ENCODE results near the gene NR2F2. TPM values are rescaled to one million over a fixed set of nuclear protein-coding genes. Genes with fewer than 3 reads are reported as not detected.
A peak's percentile ranks its signal among the peaks of the same experiment; 100 is the strongest.

The NR2F2 gene
- total and polyA plus RNA-seq, 2 of the 13 experiments (the other 11 are each of a cell fraction or from before 2014, with no cell fraction given) = 3.5 to 4.7 TPM

DNA sequence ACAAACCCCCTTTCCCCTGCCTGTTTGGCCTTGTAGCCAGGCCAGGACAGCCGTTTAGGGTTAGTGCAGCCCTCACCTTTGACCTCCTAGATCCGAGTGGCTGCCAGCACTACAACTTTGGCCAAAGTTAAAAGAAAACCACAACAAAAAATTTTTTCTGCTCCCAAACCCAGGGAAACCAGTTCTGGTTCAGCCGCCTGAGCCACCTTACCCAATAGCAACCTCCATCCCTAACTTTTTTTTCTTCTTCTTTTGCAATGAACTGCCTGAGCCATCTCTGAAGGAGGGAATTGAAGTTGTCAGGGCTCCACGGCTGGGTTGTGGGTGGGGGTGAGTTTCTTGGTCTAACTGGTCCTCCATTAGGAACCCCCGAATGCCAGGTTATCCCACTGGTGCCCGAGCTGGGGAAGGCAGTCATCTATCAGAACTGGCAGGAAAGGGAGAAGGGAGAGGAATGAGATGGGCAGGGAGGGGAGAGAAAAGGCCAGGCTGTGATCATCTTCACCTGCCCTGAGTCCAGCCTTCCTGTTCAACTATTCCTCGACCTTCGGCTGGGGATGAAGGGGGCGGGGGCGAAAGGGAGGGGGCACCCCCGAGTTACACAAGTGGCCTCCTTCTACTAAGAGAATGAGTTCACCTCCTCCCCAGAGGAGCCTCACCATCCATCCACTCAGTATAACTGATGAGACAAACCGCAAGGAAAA is 6.2 kb upstream of the NR2F2 start:
- no peaks in the 10 kb centered on the region for H3K9me3 ChIP-seq (ENCODE audit: low read length)
- TF ChIP-seq ZNF652 (CRISPR knock-in tag; IDR thresholded peaks at IDR 0.05; ENCODE audit: borderline replicate concordance, low read depth) (no peak), ZSCAN20 (CRISPR knock-in tag; IDR thresholded peaks at IDR 0.05; ENCODE audit: borderline replicate concordance) (no peak), ETV5 (CRISPR knock-in tag; IDR thresholded peaks at IDR 0.05; ENCODE audit: borderline replicate concordance) (no peak), NR2F6 (IDR thresholded peaks at IDR 0.05) (peak; percentile 24; the same call in 1 of the 2 replicates), NR2F6 (CRISPR knock-in tag; IDR thresholded peaks at IDR 0.05) (no peak), PHF5A (CRISPR knock-in tag; IDR thresholded peaks at IDR 0.05; ENCODE audit: low read depth, unreplicated experiment) (no peak), KDM3A (CRISPR knock-in tag; IDR thresholded peaks at IDR 0.05; ENCODE audit: low read depth) (no peak), ZNF737 (CRISPR knock-in tag; IDR thresholded peaks at IDR 0.05; ENCODE audit: borderline replicate concordance) (no peak)
- TF ChIP-seq, protein P1, sequence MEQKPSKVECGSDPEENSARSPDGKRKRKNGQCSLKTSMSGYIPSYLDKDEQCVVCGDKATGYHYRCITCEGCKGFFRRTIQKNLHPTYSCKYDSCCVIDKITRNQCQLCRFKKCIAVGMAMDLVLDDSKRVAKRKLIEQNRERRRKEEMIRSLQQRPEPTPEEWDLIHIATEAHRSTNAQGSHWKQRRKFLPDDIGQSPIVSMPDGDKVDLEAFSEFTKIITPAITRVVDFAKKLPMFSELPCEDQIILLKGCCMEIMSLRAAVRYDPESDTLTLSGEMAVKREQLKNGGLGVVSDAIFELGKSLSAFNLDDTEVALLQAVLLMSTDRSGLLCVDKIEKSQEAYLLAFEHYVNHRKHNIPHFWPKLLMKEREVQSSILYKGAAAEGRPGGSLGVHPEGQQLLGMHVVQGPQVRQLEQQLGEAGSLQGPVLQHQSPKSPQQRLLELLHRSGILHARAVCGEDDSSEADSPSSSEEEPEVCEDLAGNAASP (CRISPR knock-in tag; IDR thresholded peaks at IDR 0.05; ENCODE audit: borderline replicate concordance) = no peak
- TF ChIP-seq, protein P2, sequence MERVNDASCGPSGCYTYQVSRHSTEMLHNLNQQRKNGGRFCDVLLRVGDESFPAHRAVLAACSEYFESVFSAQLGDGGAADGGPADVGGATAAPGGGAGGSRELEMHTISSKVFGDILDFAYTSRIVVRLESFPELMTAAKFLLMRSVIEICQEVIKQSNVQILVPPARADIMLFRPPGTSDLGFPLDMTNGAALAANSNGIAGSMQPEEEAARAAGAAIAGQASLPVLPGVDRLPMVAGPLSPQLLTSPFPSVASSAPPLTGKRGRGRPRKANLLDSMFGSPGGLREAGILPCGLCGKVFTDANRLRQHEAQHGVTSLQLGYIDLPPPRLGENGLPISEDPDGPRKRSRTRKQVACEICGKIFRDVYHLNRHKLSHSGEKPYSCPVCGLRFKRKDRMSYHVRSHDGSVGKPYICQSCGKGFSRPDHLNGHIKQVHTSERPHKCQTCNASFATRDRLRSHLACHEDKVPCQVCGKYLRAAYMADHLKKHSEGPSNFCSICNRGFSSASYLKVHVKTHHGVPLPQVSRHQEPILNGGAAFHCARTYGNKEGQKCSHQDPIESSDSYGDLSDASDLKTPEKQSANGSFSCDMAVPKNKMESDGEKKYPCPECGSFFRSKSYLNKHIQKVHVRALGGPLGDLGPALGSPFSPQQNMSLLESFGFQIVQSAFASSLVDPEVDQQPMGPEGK (CRISPR knock-in tag; IDR thresholded peaks at IDR 0.05) = 0 out of 2 replicates have a peak, but pooled peaks have one; percentile 19
- TF ChIP-seq, protein P3, sequence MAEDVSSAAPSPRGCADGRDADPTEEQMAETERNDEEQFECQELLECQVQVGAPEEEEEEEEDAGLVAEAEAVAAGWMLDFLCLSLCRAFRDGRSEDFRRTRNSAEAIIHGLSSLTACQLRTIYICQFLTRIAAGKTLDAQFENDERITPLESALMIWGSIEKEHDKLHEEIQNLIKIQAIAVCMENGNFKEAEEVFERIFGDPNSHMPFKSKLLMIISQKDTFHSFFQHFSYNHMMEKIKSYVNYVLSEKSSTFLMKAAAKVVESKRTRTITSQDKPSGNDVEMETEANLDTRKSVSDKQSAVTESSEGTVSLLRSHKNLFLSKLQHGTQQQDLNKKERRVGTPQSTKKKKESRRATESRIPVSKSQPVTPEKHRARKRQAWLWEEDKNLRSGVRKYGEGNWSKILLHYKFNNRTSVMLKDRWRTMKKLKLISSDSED (CRISPR knock-in tag; IDR thresholded peaks at IDR 0.05) = no peak
- H3K4me1 ChIP-seq (ENCODE audit: insufficient read depth, low read length) = peaks cover 43% of the 10 kb centered on the region
- H3K4me2 ChIP-seq (ENCODE audit: low read depth, low read length) = peak overlapping the region; percentile 7
- no peak for FAIRE-seq
- H3K27ac ChIP-seq (ENCODE audit: extremely low read length, insufficient read depth, low read length) = no peak overlapping the region
- no peak for ATAC-seq
- H3K36me3 ChIP-seq (replicated peaks in 1 of 2; ENCODE audit: control insufficient read depth in 1 of 2, insufficient read depth in 2 of 2, low read length in 2 of 2) = no peaks in the 10 kb centered on the region
- in situ Hi-C loops (cut with HindIII; ENCODE audit: extremely low pct_ligation_motif_present, low pct_unique_long_range_greater_than_20kb) = no loop called here
- peaks cover 2% of the 10 kb centered on the region for H3K79me2 ChIP-seq (ENCODE audit: insufficient read depth, low read length)
- H4K20me1 ChIP-seq (ENCODE audit: insufficient read depth, low read length) = no peaks in the 10 kb centered on the region
- ChIA-PET CTCF (ENCODE audit: low intra/inter-chr PET ratio, low total read pairs) (no interaction called here), POLR2A (no interaction called here)
- intact Hi-C loops (cut with micrococcal nuclease; ENCODE audit: unreplicated experiment) = loop anchor here (10.0 kb wide), 1 partner anchor 260 kb away; no protein-coding TSS in a partner anchor
- WGBS (ENCODE audit: low lambda C conversion rate) = 39% methylated on average over 12 of the region's 12 CpGs
- no peak overlapping the region for H2AFZ ChIP-seq (ENCODE audit: low read length)
- no TSS peak for BruUV-seq (replicated peaks)
- H3K27me3 ChIP-seq (ENCODE audit: control insufficient read depth in 1 of 2, insufficient read depth in 2 of 2, low read length in 2 of 2) = no peaks in the 10 kb centered on the region; a peak in 1 of 5 replicates
- H3K4me3 ChIP-seq (replicated peaks in 1 of 3; ENCODE audit: insufficient read depth in 1 of 3, low read depth in 2 of 3, low read length in 3 of 3) = no peak overlapping the region
- DNase-seq (ENCODE audit: low spot score) = no peak
- no peak overlapping the region for H3K9ac ChIP-seq (ENCODE audit: insufficient read depth, low read depth, low read length)
